Coronary artery (tissue), 2 donors: ENCODE measurements around the gene RGS6.

Experiments used
- DNase-seq: peaks from one replicate; pipeline ENCODE4 v3.0.0-alpha.2; 2017; ENCODE audit warnings: low spot score
- H3K27ac ChIP-seq, 2 donors: fragments of 200-600 bp; sonication (generic); one replicate each; pipeline ENCODE4 v1.5.1; 2016 to 2019
- H3K4me3 ChIP-seq: fragments of 200-600 bp; sonication (generic); 2 replicates; pipeline ENCODE4 v1.5.1; 2016; ENCODE audit warnings: mild to moderate bottlenecking, moderate library complexity
- TF ChIP-seq, protein P1 (sequence below): fragments of 200-600 bp; sonication (generic); IDR thresholded peaks from one replicate; pipeline ENCODE4 v1.5.1; 2019; ENCODE audit warnings: antibody characterized with exemption

RGS6 gene

GRCh38 chr14:72522847-72523246 lies 590.6 kb downstream of the RGS6 start:
- H3K4me3 ChIP-seq: no peak overlapping the region
- TF ChIP-seq, protein P1, sequence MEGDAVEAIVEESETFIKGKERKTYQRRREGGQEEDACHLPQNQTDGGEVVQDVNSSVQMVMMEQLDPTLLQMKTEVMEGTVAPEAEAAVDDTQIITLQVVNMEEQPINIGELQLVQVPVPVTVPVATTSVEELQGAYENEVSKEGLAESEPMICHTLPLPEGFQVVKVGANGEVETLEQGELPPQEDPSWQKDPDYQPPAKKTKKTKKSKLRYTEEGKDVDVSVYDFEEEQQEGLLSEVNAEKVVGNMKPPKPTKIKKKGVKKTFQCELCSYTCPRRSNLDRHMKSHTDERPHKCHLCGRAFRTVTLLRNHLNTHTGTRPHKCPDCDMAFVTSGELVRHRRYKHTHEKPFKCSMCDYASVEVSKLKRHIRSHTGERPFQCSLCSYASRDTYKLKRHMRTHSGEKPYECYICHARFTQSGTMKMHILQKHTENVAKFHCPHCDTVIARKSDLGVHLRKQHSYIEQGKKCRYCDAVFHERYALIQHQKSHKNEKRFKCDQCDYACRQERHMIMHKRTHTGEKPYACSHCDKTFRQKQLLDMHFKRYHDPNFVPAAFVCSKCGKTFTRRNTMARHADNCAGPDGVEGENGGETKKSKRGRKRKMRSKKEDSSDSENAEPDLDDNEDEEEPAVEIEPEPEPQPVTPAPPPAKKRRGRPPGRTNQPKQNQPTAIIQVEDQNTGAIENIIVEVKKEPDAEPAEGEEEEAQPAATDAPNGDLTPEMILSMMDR: no peak
- H3K27ac ChIP-seq: no peak overlapping the region
- no peak for DNase-seq

DNA sequence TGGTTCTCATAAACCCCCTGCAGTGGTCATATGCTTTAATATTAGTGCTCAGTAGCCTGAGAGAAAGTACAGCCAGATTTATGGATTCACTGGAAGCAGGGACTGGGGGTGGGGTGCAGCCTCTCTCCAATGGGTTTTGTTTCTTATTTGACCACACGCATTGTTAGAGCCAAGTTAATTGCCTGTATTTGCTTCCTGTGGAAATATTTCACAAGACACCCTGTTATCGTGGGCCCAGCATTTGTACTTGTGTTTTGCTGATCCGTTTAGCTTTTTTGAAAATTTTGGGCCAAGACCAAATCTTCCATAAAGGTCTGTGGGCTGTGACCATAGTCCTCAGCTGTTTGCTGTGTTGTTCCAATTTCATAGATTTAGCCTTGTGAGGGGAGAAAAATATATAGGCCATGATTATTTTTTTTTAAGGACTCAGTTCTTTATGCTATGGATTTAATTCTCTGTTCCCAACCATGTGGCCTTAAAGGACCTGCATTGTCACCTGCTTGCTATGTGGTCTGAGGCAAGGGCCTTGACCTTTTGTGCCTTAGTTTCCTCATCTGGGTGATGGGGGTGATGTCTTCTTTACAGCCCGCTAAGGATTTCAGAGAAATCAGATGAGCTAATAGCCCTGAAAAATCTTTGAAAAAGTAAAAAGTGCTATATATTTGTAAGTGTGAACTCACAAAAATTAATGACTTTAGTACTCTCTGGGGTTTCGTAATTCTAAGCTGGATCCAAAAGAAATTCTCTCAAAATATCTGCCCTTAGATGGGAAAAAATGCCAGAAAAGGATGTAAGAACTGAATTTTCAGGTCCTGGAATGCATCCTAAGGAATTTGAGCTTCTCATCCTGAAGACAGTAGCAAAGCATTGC lies 591.4 kb downstream of the RGS6 start:
- Histone ChIP-seq H3K4me3 (no peak overlapping the region), H3K27ac (no peak overlapping the region)
- no peak for DNase-seq
- TF ChIP-seq, protein P1: no peak

DNA sequence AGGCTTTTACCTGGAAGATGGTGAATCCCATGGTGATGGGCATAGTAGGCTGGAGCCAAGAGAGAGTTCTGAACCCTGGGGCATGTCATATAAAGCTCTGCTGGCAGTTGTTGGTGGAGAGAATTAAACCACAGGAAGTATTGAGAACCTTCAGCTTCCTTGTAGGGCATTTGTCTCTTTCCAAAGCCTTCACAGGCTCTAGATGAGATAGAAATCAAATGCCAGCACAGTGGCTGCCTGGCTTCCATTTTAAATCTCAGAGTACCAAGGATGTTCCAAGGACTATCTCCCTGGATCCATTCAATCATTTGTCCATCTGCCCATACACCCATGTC lies 592.0 kb downstream of the RGS6 start:
- Histone ChIP-seq H3K27ac (no peak overlapping the region), H3K4me3 (no peak overlapping the region)
- TF ChIP-seq, protein P1: no peak
- no peak for DNase-seq

GRCh38 chr14:72525087-72525915 lies 593.1 kb downstream of the RGS6 start:
- no peak overlapping the region for H3K27ac ChIP-seq
- no peak overlapping the region for H3K4me3 ChIP-seq
- TF ChIP-seq, protein P1: no peak
- no peak for DNase-seq

DNA sequence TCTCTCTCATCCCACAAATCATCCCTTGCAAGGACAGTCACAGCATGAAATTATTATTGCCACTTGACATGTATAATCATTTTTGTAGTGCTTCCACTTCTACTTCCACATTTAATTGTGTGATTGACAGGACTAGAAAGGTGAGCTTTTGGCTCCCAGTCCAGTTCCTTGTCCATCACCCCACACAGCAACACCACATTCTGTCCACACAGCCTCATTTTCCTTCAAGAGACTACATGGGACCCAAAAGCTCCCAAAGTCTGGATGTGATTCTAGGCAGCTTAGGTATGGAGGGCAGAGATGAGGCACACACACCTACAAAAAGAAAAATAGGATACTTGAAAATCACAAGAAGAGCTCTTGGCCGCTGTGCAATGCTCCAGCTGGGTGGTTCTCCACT lies 595.4 kb downstream of the RGS6 start:
- H3K27ac ChIP-seq: no peak overlapping the region
- TF ChIP-seq, protein P1: no peak
- no peak for DNase-seq
- H3K4me3 ChIP-seq: no peak overlapping the region

- DNase-seq: no peak
- no peak overlapping the region for H3K27ac ChIP-seq
- no peak overlapping the region for H3K4me3 ChIP-seq
- TF ChIP-seq, protein P1: no peak
These were observed 596.0 kb downstream of the RGS6 start for GRCh38 chr14:72528059-72528862.
